GM23338 (cell line): Measurements from ENCODE around the gene CELF4.

Source experiments
- CREB1 ChIP-seq: fragments of 250-450 bp; sonication (Bioruptor Pico); IDR thresholded peaks from 2 replicates; pipeline ENCODE4 v1.5.0; 2020; ENCODE audit warnings: low read depth, mild to moderate bottlenecking, moderate library complexity
- EZH2 ChIP-seq: fragments of 200-600 bp; sonication (generic); IDR thresholded peaks from one replicate; pipeline ENCODE4 v1.8.0; 2017; ENCODE audit warnings: antibody characterized with exemption, mild to moderate bottlenecking, low read depth; ENCODE audit not compliant: unreplicated experiment
- EZH2phosphoT487 ChIP-seq: fragments of 200-600 bp; sonication (generic); IDR thresholded peaks from one replicate; pipeline ENCODE4 v1.8.1; 2018; ENCODE audit warnings: antibody characterized with exemption; ENCODE audit not compliant: unreplicated experiment
- JUNB ChIP-seq: IDR thresholded peaks from one replicate; pipeline ENCODE4 v1.6.1; 2016; ENCODE audit warnings: antibody characterized with exemption; ENCODE audit not compliant: unreplicated experiment
- NANOG ChIP-seq: IDR thresholded peaks from 2 replicates; pipeline ENCODE4 v1.6.1; 2016; ENCODE audit warnings: antibody characterized with exemption, borderline replicate concordance
- POLR2AphosphoS5 ChIP-seq: IDR thresholded peaks from 2 replicates; pipeline ENCODE4 v1.6.1; 2016; ENCODE audit warnings: antibody characterized with exemption, low read depth
- STAT1 ChIP-seq: IDR thresholded peaks from one replicate; pipeline ENCODE4 v1.6.1; 2016; ENCODE audit warnings: antibody characterized with exemption; ENCODE audit not compliant: unreplicated experiment
- ZNF114 ChIP-seq: fragments of 250-450 bp; sonication (Bioruptor Pico); IDR thresholded peaks from 2 replicates; pipeline ENCODE4 v1.5.0; 2020; ENCODE audit warnings: mild to moderate bottlenecking, moderate library complexity
- ZNF331 ChIP-seq: fragments of 250-450 bp; sonication (Bioruptor Pico); IDR thresholded peaks from 2 replicates; pipeline ENCODE4 v1.5.0; 2020; ENCODE audit warnings: low read depth, mild to moderate bottlenecking, moderate library complexity
- TF ChIP-seq, protein P1 (sequence below), 2 experiments: fragments of 200-600 bp in 1 of 2; sonication (generic) in 1 of 2; conservative IDR thresholded peaks; 2 replicates each; pipeline versions ENCODE4 v1.5.1 to v1.6.1; 2016 to 2017; ENCODE audit warnings: antibody characterized with exemption in 2 of 2, low read depth in 2 of 2, mild to moderate bottlenecking in 2 of 2, moderate library complexity in 1 of 2
- TF ChIP-seq, protein P2 (sequence below): IDR thresholded peaks from one replicate; pipeline ENCODE4 v1.6.1; 2018; ENCODE audit warnings: antibody characterized with exemption; ENCODE audit not compliant: unreplicated experiment

DNA sequence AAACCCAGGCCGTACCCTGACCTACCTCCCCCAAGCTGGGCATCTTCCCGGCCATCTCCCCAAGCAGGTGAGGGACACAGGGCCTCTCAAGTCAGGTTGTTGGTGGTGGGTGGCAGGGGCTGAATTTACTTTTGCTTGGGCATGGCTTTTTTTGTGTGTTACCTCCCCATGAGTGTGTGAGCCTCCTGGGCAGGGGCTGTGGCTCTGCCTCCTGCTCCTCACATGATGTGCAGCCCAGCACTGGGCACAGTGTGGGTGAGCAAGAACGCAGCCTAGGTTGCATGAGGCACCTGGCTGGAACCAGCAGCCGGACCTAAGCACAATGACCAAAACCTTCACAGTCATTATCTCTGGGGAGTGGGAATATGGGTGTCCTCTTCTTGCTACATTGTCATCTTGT is 22.3 kb downstream of the CELF4 start:
- TF ChIP-seq, protein P1, sequence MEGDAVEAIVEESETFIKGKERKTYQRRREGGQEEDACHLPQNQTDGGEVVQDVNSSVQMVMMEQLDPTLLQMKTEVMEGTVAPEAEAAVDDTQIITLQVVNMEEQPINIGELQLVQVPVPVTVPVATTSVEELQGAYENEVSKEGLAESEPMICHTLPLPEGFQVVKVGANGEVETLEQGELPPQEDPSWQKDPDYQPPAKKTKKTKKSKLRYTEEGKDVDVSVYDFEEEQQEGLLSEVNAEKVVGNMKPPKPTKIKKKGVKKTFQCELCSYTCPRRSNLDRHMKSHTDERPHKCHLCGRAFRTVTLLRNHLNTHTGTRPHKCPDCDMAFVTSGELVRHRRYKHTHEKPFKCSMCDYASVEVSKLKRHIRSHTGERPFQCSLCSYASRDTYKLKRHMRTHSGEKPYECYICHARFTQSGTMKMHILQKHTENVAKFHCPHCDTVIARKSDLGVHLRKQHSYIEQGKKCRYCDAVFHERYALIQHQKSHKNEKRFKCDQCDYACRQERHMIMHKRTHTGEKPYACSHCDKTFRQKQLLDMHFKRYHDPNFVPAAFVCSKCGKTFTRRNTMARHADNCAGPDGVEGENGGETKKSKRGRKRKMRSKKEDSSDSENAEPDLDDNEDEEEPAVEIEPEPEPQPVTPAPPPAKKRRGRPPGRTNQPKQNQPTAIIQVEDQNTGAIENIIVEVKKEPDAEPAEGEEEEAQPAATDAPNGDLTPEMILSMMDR (conservative IDR thresholded peaks at IDR 0.05; ENCODE audit: low read depth in 2 of 2) = no peak
- no peak for TF ChIP-seq EZH2
- TF ChIP-seq EZH2phosphoT487 = no peak
- no peak for TF ChIP-seq NANOG
- TF ChIP-seq JUNB = no peak
- no peak for TF ChIP-seq POLR2AphosphoS5
- TF ChIP-seq, protein P2, sequence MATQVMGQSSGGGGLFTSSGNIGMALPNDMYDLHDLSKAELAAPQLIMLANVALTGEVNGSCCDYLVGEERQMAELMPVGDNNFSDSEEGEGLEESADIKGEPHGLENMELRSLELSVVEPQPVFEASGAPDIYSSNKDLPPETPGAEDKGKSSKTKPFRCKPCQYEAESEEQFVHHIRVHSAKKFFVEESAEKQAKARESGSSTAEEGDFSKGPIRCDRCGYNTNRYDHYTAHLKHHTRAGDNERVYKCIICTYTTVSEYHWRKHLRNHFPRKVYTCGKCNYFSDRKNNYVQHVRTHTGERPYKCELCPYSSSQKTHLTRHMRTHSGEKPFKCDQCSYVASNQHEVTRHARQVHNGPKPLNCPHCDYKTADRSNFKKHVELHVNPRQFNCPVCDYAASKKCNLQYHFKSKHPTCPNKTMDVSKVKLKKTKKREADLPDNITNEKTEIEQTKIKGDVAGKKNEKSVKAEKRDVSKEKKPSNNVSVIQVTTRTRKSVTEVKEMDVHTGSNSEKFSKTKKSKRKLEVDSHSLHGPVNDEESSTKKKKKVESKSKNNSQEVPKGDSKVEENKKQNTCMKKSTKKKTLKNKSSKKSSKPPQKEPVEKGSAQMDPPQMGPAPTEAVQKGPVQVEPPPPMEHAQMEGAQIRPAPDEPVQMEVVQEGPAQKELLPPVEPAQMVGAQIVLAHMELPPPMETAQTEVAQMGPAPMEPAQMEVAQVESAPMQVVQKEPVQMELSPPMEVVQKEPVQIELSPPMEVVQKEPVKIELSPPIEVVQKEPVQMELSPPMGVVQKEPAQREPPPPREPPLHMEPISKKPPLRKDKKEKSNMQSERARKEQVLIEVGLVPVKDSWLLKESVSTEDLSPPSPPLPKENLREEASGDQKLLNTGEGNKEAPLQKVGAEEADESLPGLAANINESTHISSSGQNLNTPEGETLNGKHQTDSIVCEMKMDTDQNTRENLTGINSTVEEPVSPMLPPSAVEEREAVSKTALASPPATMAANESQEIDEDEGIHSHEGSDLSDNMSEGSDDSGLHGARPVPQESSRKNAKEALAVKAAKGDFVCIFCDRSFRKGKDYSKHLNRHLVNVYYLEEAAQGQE = no peak
- no peak for TF ChIP-seq ZNF114 (CRISPR knock-in tag)
- TF ChIP-seq CREB1 (CRISPR knock-in tag) = no peak
- TF ChIP-seq ZNF331 (CRISPR knock-in tag) = no peak
- TF ChIP-seq STAT1 = no peak
